Measurements from ENCODE around the gene RRM2. TPM values are rescaled to one million over a fixed set of nuclear protein-coding genes. Genes with fewer than 3 reads are reported as not detected.
A peak's percentile ranks its signal among the peaks of the same experiment; 100 is the strongest.

The RRM2 gene
- total and polyA plus RNA-seq, 2 of the 4 experiments (the other 2 are of a cell fraction): 53.6 to 68.5 TPM

DNA sequence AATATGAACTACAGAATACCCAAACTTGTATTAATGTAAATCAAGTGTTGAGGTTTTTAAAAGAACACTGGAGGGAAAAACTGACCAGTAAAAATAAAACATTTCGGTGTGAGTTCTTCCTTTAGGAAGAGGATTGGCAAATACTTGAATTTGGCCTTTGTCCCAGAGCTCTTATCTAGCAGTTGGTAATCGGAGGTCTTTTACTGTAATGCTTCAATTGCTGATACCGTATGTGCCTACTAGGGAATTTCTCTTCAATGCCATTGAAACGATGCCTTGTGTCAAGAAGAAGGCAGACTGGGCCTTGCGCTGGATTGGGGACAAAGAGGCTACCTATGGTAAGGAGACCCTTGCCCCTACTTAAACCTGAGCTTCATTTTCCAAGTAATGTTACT, 4.1 kb downstream of the RRM2 start:
- in situ Hi-C loops (cut with MboI; ENCODE audit: low sequenced_read_pairs): no loop called here
- H3K9me1 ChIP-seq (ENCODE audit: insufficient read depth, low read length): peaks cover 3% of the 10 kb centered on the region
- H4K8ac ChIP-seq (ENCODE audit: low read depth in 2 of 2, low read length in 2 of 2): no peak overlapping the region
- dilution Hi-C loops (cut with HindIII; ENCODE audit: low sequenced_read_pairs, unreplicated experiment): no loop called here
- peaks cover 30 to 53% of the 10 kb centered on the region in 2 experiments for H3K79me1 ChIP-seq (ENCODE audit: low read depth in 1 of 2, low read length in 2 of 2)
- no peak overlapping the region for H3K4ac ChIP-seq (ENCODE audit: low read depth, low read length)
- no peak overlapping the region for H3K4me3 ChIP-seq (ENCODE audit: insufficient read depth, low read depth, low read length)
- no TSS peak for BruUV-seq (replicated peaks)
- CTCF ChIA-PET: interaction anchor here (1.0 to 4.4 kb wide), 2 partner anchors 282 to 308 kb away, joined by 3 to 25 read pairs; no protein-coding TSS in a partner anchor
- no peak overlapping the region for H2AFZ ChIP-seq (replicated peaks; ENCODE audit: low read length, poor library complexity)
- 22% methylated on average over 3 of the region's 5 CpGs; no CpG with 5 or more reads in 1 of the 2 experiments for WGBS, 2 experiments (ENCODE audit: extremely low coverage in 2 of 2, insufficient read length in 1 of 2)
- peaks cover 27% of the 10 kb centered on the region for H4K20me1 ChIP-seq (ENCODE audit: insufficient read depth, low read length)
- POLR2A ChIA-PET (ENCODE audit: unreplicated experiment): interaction anchor here (0.7 kb wide), 1 partner anchor 9 kb away, joined by 3 read pairs; no protein-coding TSS in a partner anchor
- no peak overlapping the region for H3K23ac ChIP-seq (ENCODE audit: low read depth, low read length)
- H3K4me2 ChIP-seq (ENCODE audit: low read depth, low read length): peak overlapping the region; percentile 67; the same call in 1 of the 2 replicates
- intact Hi-C loops (cut with micrococcal nuclease): no loop called here
- H3K36me3 ChIP-seq (ENCODE audit: control insufficient read depth, insufficient read depth, low read length): peaks cover 2% of the 10 kb centered on the region; the same call in 1 of the 2 replicates
- no peak overlapping the region for H2BK120ac ChIP-seq (ENCODE audit: low read depth, low read length)
- no peak overlapping the region for H2BK15ac ChIP-seq (ENCODE audit: low read depth, low read length)
- H3K18ac ChIP-seq (ENCODE audit: low read depth, low read length): peak overlapping the region; percentile 66; the same call in 1 of the 2 replicates
- H3K27me3 ChIP-seq (ENCODE audit: control insufficient read depth, insufficient read depth, low read length): no peaks in the 10 kb centered on the region
- H3K27ac ChIP-seq (ENCODE audit: insufficient read depth, low read length): no peak overlapping the region
- H3K9me3 ChIP-seq (ENCODE audit: control insufficient read depth, insufficient read depth, low read length): no peaks in the 10 kb centered on the region
- no peak overlapping the region for H4K91ac ChIP-seq (ENCODE audit: insufficient read depth, low read depth, low read length)
- DNase-seq (peak; percentile 83), ATAC-seq (ENCODE audit: low read depth) (no peak)
- H3K14ac ChIP-seq (replicated peaks; ENCODE audit: low read depth, low read length): no peak overlapping the region
- H2BK20ac ChIP-seq (ENCODE audit: low read depth, low read length): no peak overlapping the region
- no peak overlapping the region for H3K56ac ChIP-seq (ENCODE audit: extremely low read depth, insufficient read depth, low read length)
- TF ChIP-seq RAD21 (IDR thresholded peaks at IDR 0.05; ENCODE audit: low read length) (0 out of 2 replicates have a peak, but pooled peaks have one; percentile 2), CEBPB (IDR thresholded peaks at IDR 0.05; ENCODE audit: low read depth, low read length) (peak; percentile 62)
- TF ChIP-seq, protein P1, sequence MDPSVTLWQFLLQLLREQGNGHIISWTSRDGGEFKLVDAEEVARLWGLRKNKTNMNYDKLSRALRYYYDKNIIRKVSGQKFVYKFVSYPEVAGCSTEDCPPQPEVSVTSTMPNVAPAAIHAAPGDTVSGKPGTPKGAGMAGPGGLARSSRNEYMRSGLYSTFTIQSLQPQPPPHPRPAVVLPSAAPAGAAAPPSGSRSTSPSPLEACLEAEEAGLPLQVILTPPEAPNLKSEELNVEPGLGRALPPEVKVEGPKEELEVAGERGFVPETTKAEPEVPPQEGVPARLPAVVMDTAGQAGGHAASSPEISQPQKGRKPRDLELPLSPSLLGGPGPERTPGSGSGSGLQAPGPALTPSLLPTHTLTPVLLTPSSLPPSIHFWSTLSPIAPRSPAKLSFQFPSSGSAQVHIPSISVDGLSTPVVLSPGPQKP (IDR thresholded peaks at IDR 0.05; ENCODE audit: borderline replicate concordance, low read depth, low read length): no peak
- peak overlapping the region; percentile 82 for H4K5ac ChIP-seq (ENCODE audit: low read depth, low read length)
- no peak overlapping the region for H3K9ac ChIP-seq (ENCODE audit: low read depth, low read length)
- no peak overlapping the region for H2AK5ac ChIP-seq (ENCODE audit: low read depth, low read length)
- H2AK9ac ChIP-seq (replicated peaks; ENCODE audit: low read depth, low read length, poor library complexity): no peak overlapping the region
- peaks cover 11% of the 10 kb centered on the region for H3K4me1 ChIP-seq (ENCODE audit: control insufficient read depth, insufficient read depth, low read length)
- H2BK5ac ChIP-seq (ENCODE audit: low read depth, low read length, poor library complexity, severe bottlenecking): no peak overlapping the region
